ENCODE measurements around the gene ARHGAP9.

GRCh38 chr12:57479043-57479375 is 657 bp downstream of the ARHGAP9 start:
- TF ChIP-seq RFX5 (IDR thresholded peaks at IDR 0.05; ENCODE audit: low read depth, low read length): no peak
- TF ChIP-seq CTCF (conservative IDR thresholded peaks at IDR 0.05; ENCODE audit: low read depth, low read length): no peak
- no peak for TF ChIP-seq POLR2A (IDR thresholded peaks at IDR 0.05; ENCODE audit: low read depth, low read length)
- no peak for TF ChIP-seq MAFK (IDR thresholded peaks at IDR 0.05; ENCODE audit: low read depth, low read length)
- TF ChIP-seq MXI1 (IDR thresholded peaks at IDR 0.05; ENCODE audit: borderline replicate concordance, low read depth, low read length): no peak
- TF ChIP-seq ELK1 (IDR thresholded peaks at IDR 0.05; ENCODE audit: borderline replicate concordance, low read depth, low read length): no peak
- no peak for TF ChIP-seq RAD21 (IDR thresholded peaks at IDR 0.05; ENCODE audit: low read length)
- TF ChIP-seq MAZ (IDR thresholded peaks at IDR 0.05; ENCODE audit: borderline replicate concordance, low read depth, low read length): no peak
- TF ChIP-seq SMC3 (IDR thresholded peaks at IDR 0.05; ENCODE audit: low read depth, low read length): no peak
- no peak for TF ChIP-seq BHLHE40 (IDR thresholded peaks at IDR 0.05; ENCODE audit: low read depth, low read length)
- TF ChIP-seq NFE2L2 (IDR thresholded peaks at IDR 0.05; ENCODE audit: low read depth, low read length): no peak
